IMR-90 (cell line): ENCODE measurements around the gene MTUS2. TPM values are rescaled to one million over a fixed set of nuclear protein-coding genes. Genes with fewer than 3 reads are reported as not detected.

Experiments
- ATAC-seq: fragments of 200-7000 bp; cut with Tn5 transposase; 2 replicates; pipeline ENCODE4 v1.9.1; 2020; ENCODE audit warnings: low read depth, mild to moderate bottlenecking, moderate library complexity
- BruUV-seq: library from RNA; stranded (reverse); fragments of 400-500 nt; replicated peaks from 2 replicates; lab custom pipeline; 2021; lab: Mats Ljungman, UMichigan
- CTCF ChIA-PET: fragments of 300-600 bp; formaldehyde crosslinking; extraction: SDS; loops from one replicate; lab custom pipeline; 2021; ENCODE audit warnings: antibody characterized with exemption; lab: Yijun Ruan, JAX
- POLR2A ChIA-PET: fragments of 300-600 bp; sonication (Branson Sonifier 250); formaldehyde crosslinking; loops from one replicate; lab custom pipeline; 2022; ENCODE audit warnings: antibody characterized with exemption; ENCODE audit not compliant: unreplicated experiment; lab: Charles Lee
- DNase-seq: peaks from one replicate; pipeline ENCODE4 v3.0.0; 2013
- H2AFZ ChIP-seq: replicated peaks from 2 replicates; pipeline ENCODE3; 2013; ENCODE audit warnings: low read length, mild to moderate bottlenecking; ENCODE audit not compliant: poor library complexity
- H2AK5ac ChIP-seq: 2 replicates; pipeline ENCODE4 v1.6.1; 2013; ENCODE audit warnings: low read depth, low read length, inconsistent platforms
- H2AK9ac ChIP-seq: replicated peaks from 2 replicates; pipeline ENCODE3; 2013; ENCODE audit warnings: mild to moderate bottlenecking, low read depth, low read length, moderate library complexity; ENCODE audit not compliant: poor library complexity
- H2BK120ac ChIP-seq: 2 replicates; pipeline ENCODE4 v1.6.1; 2013; ENCODE audit warnings: low read depth, low read length, inconsistent platforms
- H2BK15ac ChIP-seq: 3 replicates; pipeline ENCODE4 v1.6.1; 2013; ENCODE audit warnings: low read depth, low read length, inconsistent platforms
- H2BK20ac ChIP-seq: 2 replicates; pipeline ENCODE4 v1.6.1; 2013; ENCODE audit warnings: low read depth, mild to moderate bottlenecking, inconsistent platforms, low read length, moderate library complexity
- H2BK5ac ChIP-seq: 2 replicates; pipeline ENCODE4 v1.6.1; 2013; ENCODE audit warnings: mild to moderate bottlenecking, low read depth, low read length, inconsistent platforms; ENCODE audit not compliant: poor library complexity, severe bottlenecking
- H3K14ac ChIP-seq: replicated peaks from 2 replicates; pipeline ENCODE4 v1.6.1; 2013; ENCODE audit warnings: low read depth, low read length, inconsistent platforms
- H3K18ac ChIP-seq: 2 replicates; pipeline ENCODE4 v1.6.1; 2013; ENCODE audit warnings: low read depth, low read length, control low read depth
- H3K23ac ChIP-seq: 2 replicates; pipeline ENCODE4 v1.6.1; 2013; ENCODE audit warnings: low read depth, low read length, inconsistent platforms
- H3K27ac ChIP-seq: 2 replicates; pipeline ENCODE4 v1.5.1; 2013; ENCODE audit warnings: mild to moderate bottlenecking, control low read depth, low read length; ENCODE audit not compliant: insufficient read depth
- H3K27me3 ChIP-seq: 2 replicates; pipeline ENCODE4 v1.6.1; 2013; ENCODE audit warnings: low read length; ENCODE audit not compliant: control insufficient read depth, insufficient read depth
- H3K36me3 ChIP-seq: 2 replicates; pipeline ENCODE4 v1.6.1; 2013; ENCODE audit warnings: low read length, mixed read lengths; ENCODE audit not compliant: control insufficient read depth, insufficient read depth
- H3K4ac ChIP-seq: 2 replicates; pipeline ENCODE4 v1.6.1; 2013; ENCODE audit warnings: low read depth, low read length, inconsistent platforms
- H3K4me1 ChIP-seq: 2 replicates; pipeline ENCODE4 v1.6.1; 2013; ENCODE audit warnings: low read length, mixed read lengths; ENCODE audit not compliant: control insufficient read depth, insufficient read depth
- H3K4me2 ChIP-seq: 2 replicates; pipeline ENCODE4 v1.6.1; 2013; ENCODE audit warnings: low read depth, mild to moderate bottlenecking, control low read depth, low read length, moderate library complexity
- H3K4me3 ChIP-seq: 2 replicates; pipeline ENCODE4 v1.5.1; 2013; ENCODE audit warnings: low read depth, mild to moderate bottlenecking, control low read depth, low read length, moderate library complexity; ENCODE audit not compliant: insufficient read depth
- H3K56ac ChIP-seq: 2 replicates; pipeline ENCODE4 v1.6.1; 2013; ENCODE audit warnings: low read length, inconsistent platforms; ENCODE audit not compliant: insufficient read depth; ENCODE audit errors: extremely low read depth
- H3K79me1 ChIP-seq, 2 experiments: 2 replicates each; pipeline ENCODE4 v1.6.1; 2013; ENCODE audit warnings: low read length in 2 of 2, inconsistent platforms in 1 of 2, low read depth in 1 of 2
- H3K9ac ChIP-seq: 2 replicates; pipeline ENCODE4 v1.6.1; 2013; ENCODE audit warnings: low read depth, low read length, control low read depth
- H3K9me1 ChIP-seq: 2 replicates; pipeline ENCODE4 v1.6.1; 2013; ENCODE audit warnings: low read length, inconsistent platforms; ENCODE audit not compliant: insufficient read depth
- H3K9me3 ChIP-seq: 2 replicates; pipeline ENCODE4 v1.6.1; 2013; ENCODE audit warnings: low read length; ENCODE audit not compliant: control insufficient read depth, insufficient read depth
- H4K20me1 ChIP-seq: 2 replicates; pipeline ENCODE4 v1.6.1; 2013; ENCODE audit warnings: low read length, inconsistent platforms; ENCODE audit not compliant: insufficient read depth
- H4K5ac ChIP-seq: 2 replicates; pipeline ENCODE4 v1.6.1; 2013; ENCODE audit warnings: mild to moderate bottlenecking, low read depth, low read length, control low read depth
- H4K8ac ChIP-seq, 2 experiments: 2 replicates each; pipeline ENCODE4 v1.6.1; 2013; ENCODE audit warnings: low read depth in 2 of 2, low read length in 2 of 2, control low read depth in 1 of 2, inconsistent platforms in 1 of 2
- H4K91ac ChIP-seq: 2 replicates; pipeline ENCODE4 v1.6.1; 2013; ENCODE audit warnings: low read depth, low read length, inconsistent platforms; ENCODE audit not compliant: insufficient read depth
- BHLHE40 ChIP-seq: fragments of 150-350 bp; IDR thresholded peaks from 2 replicates; pipeline ENCODE4 v1.6.1; 2016; ENCODE audit warnings: mild to moderate bottlenecking, low read depth, low read length
- CEBPB ChIP-seq: IDR thresholded peaks from 2 replicates; pipeline ENCODE4 v1.6.1; 2012; ENCODE audit warnings: low read depth, low read length, improper control_type of control experiment
- CHD1 ChIP-seq: IDR thresholded peaks from 2 replicates; pipeline ENCODE4 v1.6.1; 2012; ENCODE audit warnings: low read depth, low read length, improper control_type of control experiment
- CTCF ChIP-seq: conservative IDR thresholded peaks from 2 replicates; pipeline ENCODE4 v1.5.1; 2012; ENCODE audit warnings: mild to moderate bottlenecking, low read depth, low read length, improper control_type of control experiment
- ELK1 ChIP-seq: fragments of 150-350 bp; IDR thresholded peaks from 2 replicates; pipeline ENCODE4 v1.6.1; 2016; ENCODE audit warnings: low read depth, mild to moderate bottlenecking, low read length, moderate library complexity, borderline replicate concordance
- FOS ChIP-seq: fragments of 150-350 bp; IDR thresholded peaks from 2 replicates; pipeline ENCODE4 v1.6.1; 2016; ENCODE audit warnings: low read depth, low read length
- MAFK ChIP-seq: IDR thresholded peaks from 2 replicates; pipeline ENCODE4 v1.6.1; 2012; ENCODE audit warnings: low read depth, low read length, improper control_type of control experiment
- MAZ ChIP-seq: IDR thresholded peaks from 2 replicates; pipeline ENCODE4 v1.6.1; 2012; ENCODE audit warnings: low read depth, mild to moderate bottlenecking, low read length, improper control_type of control experiment, moderate library complexity, borderline replicate concordance
- MXI1 ChIP-seq: IDR thresholded peaks from 2 replicates; pipeline ENCODE4 v1.6.1; 2012; ENCODE audit warnings: low read depth, mild to moderate bottlenecking, low read length, moderate library complexity, borderline replicate concordance
- NFE2L2 ChIP-seq: fragments of 150-350 bp; IDR thresholded peaks from 2 replicates; pipeline ENCODE4 v1.6.1; 2016; ENCODE audit warnings: low read depth, mild to moderate bottlenecking, low read length
- POLR2A ChIP-seq: IDR thresholded peaks from 2 replicates; pipeline ENCODE4 v1.6.1; 2012; ENCODE audit warnings: mild to moderate bottlenecking, low read depth, low read length
- RAD21 ChIP-seq: IDR thresholded peaks from 2 replicates; pipeline ENCODE4 v1.6.1; 2012; ENCODE audit warnings: low read length, improper control_type of control experiment
- RCOR1 ChIP-seq: IDR thresholded peaks from 2 replicates; pipeline ENCODE4 v1.6.1; 2012; ENCODE audit warnings: mild to moderate bottlenecking, low read length, improper control_type of control experiment; ENCODE audit not compliant: insufficient replicate concordance
- RFX5 ChIP-seq: IDR thresholded peaks from 2 replicates; pipeline ENCODE4 v1.8.0; 2012; ENCODE audit warnings: low read depth, mild to moderate bottlenecking, low read length, moderate library complexity
- SMC3 ChIP-seq: fragments of 150-350 bp; IDR thresholded peaks from 2 replicates; pipeline ENCODE4 v1.6.1; 2016; ENCODE audit warnings: low read depth, mild to moderate bottlenecking, antibody characterized with exemption, low read length, moderate library complexity
- USF2 ChIP-seq: fragments of 150-350 bp; IDR thresholded peaks from 2 replicates; pipeline ENCODE4 v1.6.1; 2017; ENCODE audit warnings: mild to moderate bottlenecking, antibody characterized with exemption, low read length, low read depth
- WGBS, 2 experiments: methylation state at CpG; one replicate each; pipeline versions ENCODE4 v1.1.5 to v1.1.7; 2013; ENCODE audit warnings: missing lambda C conversion rate in 2 of 2; ENCODE audit not compliant: insufficient read length in 1 of 2; ENCODE audit errors: extremely low coverage in 2 of 2; 5-methylcytosine and 5-hydroxymethylcytosine counted together
- dilution Hi-C: fragments of 300-500 bp; cut with HindIII; formaldehyde crosslinking; loops from one replicate; pipeline ENCODE4 v1.14.3; 2018; ENCODE audit warnings: low sequenced_read_pairs; ENCODE audit not compliant: unreplicated experiment
- in situ Hi-C: fragments of 300-500 bp; cut with MboI; formaldehyde crosslinking; loops from 3 replicates; pipeline ENCODE4 v1.14.3; 2019; ENCODE audit warnings: low sequenced_read_pairs, inconsistent platforms, mixed read lengths
- intact Hi-C: fragments of 100-400 bp; cut with micrococcal nuclease; formaldehyde crosslinking; loops from 2 replicates; pipeline ENCODE4 v1.10.0; 2022
- polyA plus RNA-seq, 3 experiments: library from polyadenylated mRNA; depleted of rRNA; stranded (reverse); fragments of >200 nt; gene quantifications; 2 replicates each; pipeline ENCODE4 v1.2.3, GENCODE V29; 2012; ENCODE audit warnings: low replicate concordance in 1 of 3
- total RNA-seq: library from RNA; depleted of rRNA; stranded (reverse); fragments of >200 nt; gene quantifications from 2 replicates; pipeline ENCODE4 v1.2.3, GENCODE V29; 2012

The MTUS2 gene
- total and polyA plus RNA-seq, 2 of the 4 experiments (the other 2 are of a cell fraction), result under 0.01 to 0.02 TPM

- Histone ChIP-seq H3K9me3 (no peaks in the 10 kb centered on the region), H4K91ac (no peak overlapping the region), H3K4me3 (no peak overlapping the region), H3K14ac (no peak overlapping the region), H3K4me2 (no peak overlapping the region), H3K79me1 (no peaks in the 10 kb centered on the region), H3K23ac (no peak overlapping the region), H3K27me3 (peaks cover 2% of the 10 kb centered on the region), H4K8ac (no peak overlapping the region), H2AK9ac (no peak overlapping the region), H3K9me1 (no peaks in the 10 kb centered on the region), H2AFZ (no peak overlapping the region), H2BK15ac (no peak overlapping the region), H3K36me3 (no peaks in the 10 kb centered on the region), H2BK20ac (no peak overlapping the region), H4K5ac (no peak overlapping the region), H2AK5ac (no peak overlapping the region), H2BK5ac (no peak overlapping the region), H3K9ac (no peak overlapping the region), H3K18ac (no peak overlapping the region), H3K4ac (no peak overlapping the region), H3K27ac (no peak overlapping the region), H3K56ac (no peak overlapping the region), H3K4me1 (no peaks in the 10 kb centered on the region), H2BK120ac (no peak overlapping the region), H4K20me1 (no peaks in the 10 kb centered on the region)
- no peak for DNase-seq
- ChIA-PET CTCF (no interaction called here), POLR2A (no interaction called here)
- WGBS, 2 experiments, result 20% methylated on average over 1 of the region's 3 CpGs; no CpG with 5 or more reads in 1 of the 2 experiments
- no peak for TF ChIP-seq FOS
- no peak for TF ChIP-seq MAZ
- TF ChIP-seq BHLHE40, result no peak
- no peak for TF ChIP-seq RCOR1
- no peak for TF ChIP-seq MAFK
- TF ChIP-seq CEBPB, result no peak
- TF ChIP-seq NFE2L2, result no peak
- TF ChIP-seq ELK1, result no peak
- TF ChIP-seq SMC3, result no peak
- TF ChIP-seq MXI1, result no peak
- TF ChIP-seq RAD21, result no peak
- no peak for TF ChIP-seq CHD1
- TF ChIP-seq USF2, result no peak
- no peak for TF ChIP-seq RFX5
- TF ChIP-seq POLR2A, result no peak
- no peak for TF ChIP-seq CTCF
- no peak for ATAC-seq
- no TSS peak for BruUV-seq
- dilution Hi-C loops (no loop called here), intact Hi-C loops (loop anchor here (2.0 to 10.0 kb wide), 2 partner anchors 543 to 1527 kb away; no protein-coding TSS in a partner anchor), in situ Hi-C loops (loop anchor here (25.0 kb wide), 1 partner anchor 549 kb away; the partner anchor contains the start of gene MTUS2)
These were observed 541.6 kb downstream of the MTUS2 start for GRCh38 chr13:29361716-29362115.
